Neural cell (in vitro differentiated cells): Measurements from ENCODE around the gene TRAPPC3. TPM values are rescaled to one million over a fixed set of nuclear protein-coding genes. Genes with fewer than 3 reads are reported as not detected.
A peak's percentile ranks its signal among the peaks of the same experiment; 100 is the strongest.

Source experiments
- H2AFZ ChIP-seq: fragments of 200-600, 300-800 bp; sonication (generic), shearing (Covaris generic); 2 replicates; pipeline ENCODE4 v1.6.0; 2014; ENCODE audit warnings: low read depth, mild to moderate bottlenecking, antibody characterized with exemption, low read length, moderate library complexity
- H3F3A ChIP-seq: fragments of 200-600 bp; shearing (Covaris generic); 2 replicates; pipeline ENCODE4 v1.6.1; 2016; ENCODE audit warnings: mild to moderate bottlenecking, moderate library complexity, mixed read lengths, antibody characterized with exemption, low read length; ENCODE audit not compliant: insufficient read depth, poor library complexity, severe bottlenecking
- H3K27ac ChIP-seq: fragments of 200-600, 300-800 bp; sonication (generic), shearing (Covaris generic); 2 replicates; pipeline ENCODE4 v1.5.1; 2014; ENCODE audit warnings: mild to moderate bottlenecking, low read length, moderate library complexity
- H3K27me3 ChIP-seq: fragments of 300-800, 200-600 bp; sonication (generic), shearing (Covaris generic); 2 replicates; pipeline ENCODE4 v1.6.0; 2014; ENCODE audit warnings: mild to moderate bottlenecking, low read depth, low read length, moderate library complexity; ENCODE audit not compliant: insufficient read depth
- H3K36me3 ChIP-seq: fragments of 300-800, 200-600 bp; sonication (generic), shearing (Covaris generic); 2 replicates; pipeline ENCODE4 v1.5.1; 2014; ENCODE audit warnings: mild to moderate bottlenecking, antibody characterized with exemption, low read length, moderate library complexity; ENCODE audit not compliant: insufficient read depth
- H3K4me2 ChIP-seq: fragments of 300-800, 200-600 bp; sonication (generic), shearing (Covaris generic); 2 replicates; pipeline ENCODE4 v1.6.0; 2014; ENCODE audit warnings: mild to moderate bottlenecking, low read length
- H3K4me3 ChIP-seq: fragments of 300-800, 200-600 bp; sonication (generic), shearing (Covaris generic); 2 replicates; pipeline ENCODE4 v1.5.1; 2014; ENCODE audit warnings: mild to moderate bottlenecking, low read length, moderate library complexity
- H3K79me2 ChIP-seq: fragments of 200-600 bp; shearing (Covaris generic); replicated peaks from 2 replicates; pipeline ENCODE4 v1.6.0; 2014; ENCODE audit warnings: mild to moderate bottlenecking, low read length, moderate library complexity; ENCODE audit not compliant: insufficient read depth
- H3K9ac ChIP-seq: fragments of 300-800, 200-600 bp; sonication (generic), shearing (Covaris generic); 2 replicates; pipeline ENCODE4 v1.6.1; 2016; ENCODE audit warnings: mild to moderate bottlenecking, low read length, mixed read lengths
- H3K9me2 ChIP-seq: fragments of 200-600 bp; shearing (Covaris generic); 2 replicates; pipeline ENCODE4 v1.6.1; 2016; ENCODE audit warnings: mild to moderate bottlenecking, low read length, mixed read lengths; ENCODE audit not compliant: insufficient read depth
- H3K9me3 ChIP-seq: fragments of 200-600, 300-800 bp; sonication (generic), shearing (Covaris generic); 2 replicates; pipeline ENCODE4 v1.6.1; 2016; ENCODE audit warnings: mild to moderate bottlenecking, mixed run types, low read length, moderate library complexity, mixed read lengths
- H4K20me1 ChIP-seq: fragments of 200-600 bp; shearing (Covaris generic); 2 replicates; pipeline ENCODE4 v1.6.1; 2016; ENCODE audit warnings: mild to moderate bottlenecking, mixed run types; ENCODE audit not compliant: insufficient read depth
- EP300 ChIP-seq: fragments of 450-650 bp; conservative IDR thresholded peaks from 2 replicates; pipeline ENCODE4 v1.6.1; 2014; ENCODE audit warnings: antibody characterized with exemption, mild to moderate bottlenecking, moderate library complexity; ENCODE audit not compliant: poor library complexity, severe bottlenecking
- EZH2 ChIP-seq: fragments of 200-600, 300-800 bp; shearing (Covaris generic), sonication (generic); IDR thresholded peaks from 2 replicates; pipeline ENCODE4 v1.6.1; 2014; ENCODE audit warnings: antibody characterized with exemption, low read length, borderline replicate concordance, mild to moderate bottlenecking; ENCODE audit not compliant: insufficient read depth, poor library complexity, severe bottlenecking
- MXI1 ChIP-seq: fragments of 450-650 bp; conservative IDR thresholded peaks from 2 replicates; pipeline ENCODE4 v1.6.1; 2014; ENCODE audit warnings: antibody characterized with exemption, mild to moderate bottlenecking; ENCODE audit not compliant: poor library complexity, severe bottlenecking
- POLR2AphosphoS5 ChIP-seq: IDR thresholded peaks from 2 replicates; pipeline ENCODE4 v1.6.1; 2012
- RAD21 ChIP-seq: fragments of 450-650 bp; conservative IDR thresholded peaks from 2 replicates; pipeline ENCODE4 v1.6.1; 2014; ENCODE audit warnings: antibody characterized with exemption, mild to moderate bottlenecking, moderate library complexity
- SMC3 ChIP-seq: fragments of 450-650 bp; conservative IDR thresholded peaks from 2 replicates; pipeline ENCODE4 v1.6.1; 2014; ENCODE audit warnings: antibody characterized with exemption, mild to moderate bottlenecking, moderate library complexity; ENCODE audit not compliant: poor library complexity
- TAF1 ChIP-seq: IDR thresholded peaks from 2 replicates; pipeline ENCODE4 v1.6.1; 2012; ENCODE audit warnings: low read depth
- polyA plus RNA-seq: library from polyadenylated mRNA; depleted of rRNA; stranded (reverse); fragments of >200 nt; gene quantifications from 2 replicates; pipeline ENCODE4 v1.2.3, GENCODE V29; 2014
- TF ChIP-seq, protein P1 (sequence below): fragments of 450-650 bp; IDR thresholded peaks from 2 replicates; pipeline ENCODE4 v1.5.1; 2014; ENCODE audit warnings: antibody characterized with exemption, mild to moderate bottlenecking, moderate library complexity; ENCODE audit not compliant: poor library complexity, severe bottlenecking
- TF ChIP-seq, protein P2 (sequence below): IDR thresholded peaks from 2 replicates; pipeline ENCODE4 v1.6.1; 2012; ENCODE audit warnings: borderline replicate concordance

Gene TRAPPC3
- polyA plus RNA-seq, 1 donor from 2014 or later, result 278 TPM

DNA sequence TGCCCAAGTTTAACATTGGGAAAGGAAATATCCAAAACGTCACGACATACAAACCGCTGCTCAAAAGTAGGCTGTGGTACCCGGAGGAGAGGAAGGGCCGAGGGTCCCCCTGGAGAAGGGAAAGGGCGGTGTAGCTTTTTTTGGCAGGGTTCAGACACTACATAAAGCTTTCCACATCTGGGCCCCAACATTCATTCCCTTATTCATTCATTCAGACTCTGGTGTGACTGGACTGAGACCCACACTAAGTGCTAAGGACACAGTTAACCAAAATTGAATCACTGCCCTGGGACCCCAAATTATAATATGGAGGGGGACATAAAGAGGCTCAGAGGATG is 14.0 kb downstream of the TRAPPC3 start:
- Histone ChIP-seq H3F3A (no peaks in the 10 kb centered on the region), H3K79me2 (no peaks in the 10 kb centered on the region), H3K9me2 (no peaks in the 10 kb centered on the region), H3K9me3 (no peaks in the 10 kb centered on the region), H4K20me1 (no peaks in the 10 kb centered on the region), H3K4me2 (no peak overlapping the region), H3K27me3 (no peaks in the 10 kb centered on the region), H3K4me3 (no peak overlapping the region), H3K36me3 (peaks cover 5% of the 10 kb centered on the region), H3K27ac (no peak overlapping the region), H3K9ac (no peak overlapping the region), H2AFZ (no peak overlapping the region)
- TF ChIP-seq TAF1 (no peak), POLR2AphosphoS5 (no peak), SMC3 (no peak)
- TF ChIP-seq, protein P1, sequence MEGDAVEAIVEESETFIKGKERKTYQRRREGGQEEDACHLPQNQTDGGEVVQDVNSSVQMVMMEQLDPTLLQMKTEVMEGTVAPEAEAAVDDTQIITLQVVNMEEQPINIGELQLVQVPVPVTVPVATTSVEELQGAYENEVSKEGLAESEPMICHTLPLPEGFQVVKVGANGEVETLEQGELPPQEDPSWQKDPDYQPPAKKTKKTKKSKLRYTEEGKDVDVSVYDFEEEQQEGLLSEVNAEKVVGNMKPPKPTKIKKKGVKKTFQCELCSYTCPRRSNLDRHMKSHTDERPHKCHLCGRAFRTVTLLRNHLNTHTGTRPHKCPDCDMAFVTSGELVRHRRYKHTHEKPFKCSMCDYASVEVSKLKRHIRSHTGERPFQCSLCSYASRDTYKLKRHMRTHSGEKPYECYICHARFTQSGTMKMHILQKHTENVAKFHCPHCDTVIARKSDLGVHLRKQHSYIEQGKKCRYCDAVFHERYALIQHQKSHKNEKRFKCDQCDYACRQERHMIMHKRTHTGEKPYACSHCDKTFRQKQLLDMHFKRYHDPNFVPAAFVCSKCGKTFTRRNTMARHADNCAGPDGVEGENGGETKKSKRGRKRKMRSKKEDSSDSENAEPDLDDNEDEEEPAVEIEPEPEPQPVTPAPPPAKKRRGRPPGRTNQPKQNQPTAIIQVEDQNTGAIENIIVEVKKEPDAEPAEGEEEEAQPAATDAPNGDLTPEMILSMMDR, result no peak
- TF ChIP-seq, protein P2, sequence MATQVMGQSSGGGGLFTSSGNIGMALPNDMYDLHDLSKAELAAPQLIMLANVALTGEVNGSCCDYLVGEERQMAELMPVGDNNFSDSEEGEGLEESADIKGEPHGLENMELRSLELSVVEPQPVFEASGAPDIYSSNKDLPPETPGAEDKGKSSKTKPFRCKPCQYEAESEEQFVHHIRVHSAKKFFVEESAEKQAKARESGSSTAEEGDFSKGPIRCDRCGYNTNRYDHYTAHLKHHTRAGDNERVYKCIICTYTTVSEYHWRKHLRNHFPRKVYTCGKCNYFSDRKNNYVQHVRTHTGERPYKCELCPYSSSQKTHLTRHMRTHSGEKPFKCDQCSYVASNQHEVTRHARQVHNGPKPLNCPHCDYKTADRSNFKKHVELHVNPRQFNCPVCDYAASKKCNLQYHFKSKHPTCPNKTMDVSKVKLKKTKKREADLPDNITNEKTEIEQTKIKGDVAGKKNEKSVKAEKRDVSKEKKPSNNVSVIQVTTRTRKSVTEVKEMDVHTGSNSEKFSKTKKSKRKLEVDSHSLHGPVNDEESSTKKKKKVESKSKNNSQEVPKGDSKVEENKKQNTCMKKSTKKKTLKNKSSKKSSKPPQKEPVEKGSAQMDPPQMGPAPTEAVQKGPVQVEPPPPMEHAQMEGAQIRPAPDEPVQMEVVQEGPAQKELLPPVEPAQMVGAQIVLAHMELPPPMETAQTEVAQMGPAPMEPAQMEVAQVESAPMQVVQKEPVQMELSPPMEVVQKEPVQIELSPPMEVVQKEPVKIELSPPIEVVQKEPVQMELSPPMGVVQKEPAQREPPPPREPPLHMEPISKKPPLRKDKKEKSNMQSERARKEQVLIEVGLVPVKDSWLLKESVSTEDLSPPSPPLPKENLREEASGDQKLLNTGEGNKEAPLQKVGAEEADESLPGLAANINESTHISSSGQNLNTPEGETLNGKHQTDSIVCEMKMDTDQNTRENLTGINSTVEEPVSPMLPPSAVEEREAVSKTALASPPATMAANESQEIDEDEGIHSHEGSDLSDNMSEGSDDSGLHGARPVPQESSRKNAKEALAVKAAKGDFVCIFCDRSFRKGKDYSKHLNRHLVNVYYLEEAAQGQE, result no peak

DNA sequence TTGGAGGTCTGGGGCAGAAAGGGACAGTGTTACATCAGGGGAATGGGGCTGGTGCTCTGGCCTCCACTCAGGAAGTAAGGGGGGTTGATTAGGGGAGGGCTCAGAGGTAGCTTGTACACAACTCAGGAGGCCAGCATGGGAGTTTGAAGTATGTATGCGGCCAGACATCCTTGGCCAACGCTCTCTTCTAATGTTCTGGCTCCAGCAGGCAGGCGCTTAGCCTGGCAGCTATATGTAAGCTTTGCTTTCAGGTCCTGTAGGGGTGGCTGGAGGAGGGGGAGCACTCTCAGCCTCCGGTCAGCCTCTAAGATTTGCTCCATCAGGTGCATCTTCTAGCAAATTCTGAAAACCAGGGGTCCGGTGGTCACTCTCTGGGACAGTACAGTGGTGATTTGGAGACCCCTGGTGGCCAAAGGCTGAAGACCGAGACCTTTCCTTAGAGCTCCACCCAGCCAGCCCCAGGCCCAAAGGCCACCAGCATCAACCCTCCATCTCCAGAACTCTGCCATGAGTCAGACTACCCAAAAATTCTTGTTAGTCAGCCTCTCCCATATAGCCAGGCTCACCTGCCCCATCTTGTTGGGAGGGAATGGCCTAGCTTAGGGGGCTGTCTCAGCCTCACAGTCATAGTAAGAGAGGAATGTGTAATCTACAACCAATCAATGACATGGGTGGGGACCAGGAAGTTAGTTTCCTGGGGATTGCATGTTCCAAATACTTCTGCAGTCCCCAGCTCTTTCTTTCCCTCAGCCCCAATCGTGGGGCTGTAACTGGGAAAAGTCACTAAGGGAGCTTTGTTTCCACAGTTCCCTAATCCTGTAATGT is 14.6 kb downstream of the TRAPPC3 start:
- Histone ChIP-seq H3K9ac (no peak overlapping the region), H2AFZ (no peak overlapping the region), H3K4me3 (no peak overlapping the region), H3K27ac (no peak overlapping the region), H3F3A (no peaks in the 10 kb centered on the region), H3K27me3 (no peaks in the 10 kb centered on the region), H3K9me2 (no peaks in the 10 kb centered on the region), H3K9me3 (no peaks in the 10 kb centered on the region), H3K79me2 (no peaks in the 10 kb centered on the region), H3K36me3 (peaks cover 5% of the 10 kb centered on the region), H3K4me2 (no peak overlapping the region), H4K20me1 (no peaks in the 10 kb centered on the region)
- TF ChIP-seq, protein P1, result peak; percentile 50
- TF ChIP-seq EP300, result no peak
- TF ChIP-seq, protein P2, result no peak
- TF ChIP-seq EZH2, result no peak
- peak; percentile 54 for TF ChIP-seq SMC3
- TF ChIP-seq MXI1, result no peak
- TF ChIP-seq TAF1, result no peak
- no peak for TF ChIP-seq POLR2AphosphoS5
- peak; percentile 46 for TF ChIP-seq RAD21
